Activated CD4-positive, alpha-beta T cell treated with anti-CD3 and anti-CD28 coated beads, Interleukin-2, amount 50 U/mL, for 4 hours (primary cell): ENCODE measurements around the gene TFR2.

Experiments
- DNase-seq, 2 experiments: peaks; one replicate each; pipeline ENCODE4 v3.0.0-alpha.2; 2020

The TFR2 gene

GRCh38 chr7:100611983-100612729, 29.2 kb downstream of the TFR2 start, which contains the start of gene MOSPD3:
Gene MOSPD3 (plus strand): TSS chr7:100612540. CDS start chr7:100612792, 252 bp downstream.
- peak; percentile 96 to 97 for DNase-seq

GRCh38 chr7:100609958-100610357, 31.4 kb downstream of the TFR2 start:
- DNase-seq, result no peak

GRCh38 chr7:100607111-100607510, 34.2 kb downstream of the TFR2 start:
- DNase-seq, result no peak

- DNase-seq, result no peak
Measured at GRCh38 chr7:100606313-100606712, 35.0 kb downstream of the TFR2 start.

- no peak for DNase-seq
Measured at GRCh38 chr7:100604976-100605911, 36.1 kb downstream of the TFR2 start.

- peak; percentile 51 to 53 for DNase-seq
Measured at GRCh38 chr7:100604028-100604975, 37.0 kb downstream of the TFR2 start.

GRCh38 chr7:100603726-100604027, 37.7 kb downstream of the TFR2 start:
- DNase-seq, result no peak

GRCh38 chr7:100602889-100603725, 38.2 kb downstream of the TFR2 start:
- DNase-seq, result no peak

- no peak for DNase-seq
Measured at GRCh38 chr7:100600730-100601038, 40.7 kb downstream of the TFR2 start.

GRCh38 chr7:100599911-100600729, 41.2 kb downstream of the TFR2 start:
- DNase-seq, result no peak

- DNase-seq, result no peak
Measured at GRCh38 chr7:100598425-100598824, 42.9 kb downstream of the TFR2 start.

- DNase-seq, result no peak
Measured at GRCh38 chr7:100595188-100595587, 46.2 kb downstream of the TFR2 start.

GRCh38 chr7:100591596-100591995, 49.8 kb downstream of the TFR2 start:
- no peak for DNase-seq

- DNase-seq, result no peak
Measured at GRCh38 chr7:100590077-100590737, 51.1 kb downstream of the TFR2 start.

GRCh38 chr7:100589341-100589947, 51.9 kb downstream of the TFR2 start:
- no peak for DNase-seq

- DNase-seq, result no peak
Measured at GRCh38 chr7:100588438-100588837, 52.9 kb downstream of the TFR2 start.

- peak; percentile 99 for DNase-seq
Measured at GRCh38 chr7:100586266-100587025, 54.9 kb downstream of the TFR2 start, which contains the start of gene FBXO24. Gene FBXO24 (plus strand): TSS chr7:100586328. CDS start chr7:100586626, 298 bp downstream.

GRCh38 chr7:100585511-100586265, 55.7 kb downstream of the TFR2 start, which contains the start of gene LRCH4:
Gene LRCH4 (minus strand): TSS chr7:100586129. CDS start chr7:100586100, 29 bp downstream.
- DNase-seq, result peak; percentile 32 to 42
